Panc1 (cell line): ENCODE measurements around the gene CHURC1. TPM values are rescaled to one million over a fixed set of nuclear protein-coding genes. Genes with fewer than 3 reads are reported as not detected.

Experiments used
- ATAC-seq: fragments of 200-7000 bp; cut with Tn5 transposase; 2 replicates; pipeline ENCODE4 v1.9.1; 2020; ENCODE audit warnings: mild to moderate bottlenecking, moderate library complexity
- BruUV-seq: library from RNA; stranded (reverse); fragments of 400-500 nt; replicated peaks from 2 replicates; lab custom pipeline; 2021; lab: Mats Ljungman, UMichigan
- CTCF ChIA-PET: fragments of 300-600 bp; sonication (Branson Sonifier 250); formaldehyde crosslinking; loops from one replicate; lab custom pipeline; 2022; ENCODE audit warnings: antibody characterized with exemption; lab: Charles Lee
- POLR2A ChIA-PET: fragments of 300-600 bp; sonication (Branson Sonifier 250); formaldehyde crosslinking; loops from one replicate; lab custom pipeline; 2022; ENCODE audit warnings: antibody characterized with exemption; lab: Charles Lee
- DNase-seq: peaks from one replicate; pipeline ENCODE4 v3.0.0-alpha.2; 2010; ENCODE audit warnings: low read depth, low spot score
- H3K27ac ChIP-seq: 2 replicates; pipeline ENCODE4 v1.5.1; 2011; ENCODE audit warnings: mild to moderate bottlenecking, low read length, inconsistent platforms
- H3K27me3 ChIP-seq: fragments of 200-500 bp; sonication (Bioruptor generic); 2 replicates; pipeline ENCODE4 v1.6.0; 2014; ENCODE audit warnings: low read length, inconsistent platforms; ENCODE audit not compliant: control insufficient read depth, insufficient read depth
- H3K36me3 ChIP-seq: fragments of 200-500 bp; sonication (Bioruptor generic); 2 replicates; pipeline ENCODE4 v1.5.1; 2014; ENCODE audit warnings: inconsistent platforms, mild to moderate bottlenecking, low read length, moderate library complexity; ENCODE audit not compliant: control insufficient read depth, insufficient read depth
- H3K4me1 ChIP-seq: 2 replicates; pipeline ENCODE4 v1.5.1; 2011; ENCODE audit warnings: inconsistent platforms, mild to moderate bottlenecking, low read length, moderate library complexity; ENCODE audit not compliant: control insufficient read depth, insufficient read depth
- H3K4me3 ChIP-seq, 2 experiments: 2 replicates each; pipeline ENCODE4 v1.5.1; 2011 to 2012; ENCODE audit warnings: low read depth in 2 of 2, low read length in 2 of 2, mild to moderate bottlenecking in 2 of 2, inconsistent platforms in 1 of 2, moderate library complexity in 1 of 2
- H3K9me3 ChIP-seq: fragments of 200-500 bp; sonication (Bioruptor generic); 2 replicates; pipeline ENCODE4 v1.5.1; 2014; ENCODE audit warnings: low read depth, mild to moderate bottlenecking, inconsistent platforms, low read length, moderate library complexity; ENCODE audit not compliant: control insufficient read depth, insufficient read depth
- CTCF ChIP-seq: fragments of 450-650 bp; IDR thresholded peaks from 2 replicates; pipeline ENCODE4 v1.5.1; 2017; ENCODE audit warnings: mild to moderate bottlenecking
- POLR2AphosphoS5 ChIP-seq: IDR thresholded peaks from 2 replicates; pipeline ENCODE4 v1.6.1; 2012; ENCODE audit warnings: mild to moderate bottlenecking, low read depth, low read length, moderate library complexity
- REST ChIP-seq, 2 experiments: IDR thresholded peaks; 2 replicates each; pipeline ENCODE4 v1.6.1; 2011 to 2012; ENCODE audit warnings: low read depth in 2 of 2, control low read depth in 1 of 2, low read length in 1 of 2, mild to moderate bottlenecking in 1 of 2, moderate library complexity in 1 of 2; ENCODE audit not compliant: insufficient read depth in 1 of 2
- SIN3A ChIP-seq: IDR thresholded peaks from 2 replicates; pipeline ENCODE4 v1.6.1; 2012; ENCODE audit warnings: low read depth, mild to moderate bottlenecking, low read length, moderate library complexity, borderline replicate concordance; ENCODE audit not compliant: insufficient read depth
- TCF7L2 ChIP-seq: IDR thresholded peaks from 2 replicates; pipeline ENCODE4 v1.6.1; 2011; ENCODE audit warnings: mild to moderate bottlenecking, low read depth, low read length, inconsistent platforms
- in situ Hi-C: cut with HindIII; loops from 2 replicates; pipeline ENCODE4 v1.10.0; 2016; ENCODE audit warnings: low sequenced_read_pairs, low pct_unique_long_range_greater_than_20kb
- intact Hi-C: fragments of 100-400 bp; cut with micrococcal nuclease; formaldehyde crosslinking; loops from one replicate; pipeline ENCODE4 v1.10.0; 2022; ENCODE audit not compliant: unreplicated experiment
- total RNA-seq: library from RNA; stranded (reverse); gene quantifications from one replicate; pipeline ENCODE4 v1.2.1, GENCODE V29; 2021; ENCODE audit not compliant: unreplicated experiment

The CHURC1 gene
- total RNA-seq, 1 experiment from 2014 or later, result 55.6 TPM

- DNase-seq (no peak), ATAC-seq (no peak)
- Histone ChIP-seq H3K27me3 (no peaks in the 10 kb centered on the region), H3K9me3 (no peaks in the 10 kb centered on the region), H3K27ac (no peak overlapping the region), H3K4me1 (no peaks in the 10 kb centered on the region), H3K36me3 (no peaks in the 10 kb centered on the region), H3K4me3 (no peak overlapping the region)
- POLR2A ChIA-PET, result interaction anchor here (0.6 kb wide), 1 partner anchor 1106 kb away, joined by 3 read pairs; no protein-coding TSS in a partner anchor
- CTCF ChIA-PET, result no interaction called here
- TF ChIP-seq REST (IDR thresholded peaks at IDR 0.05; ENCODE audit: insufficient read depth in 1 of 2, low read depth in 2 of 2, low read length in 1 of 2), result no peak
- no peak for TF ChIP-seq CTCF
- TF ChIP-seq TCF7L2, result no peak
- no peak for TF ChIP-seq SIN3A
- no peak for TF ChIP-seq POLR2AphosphoS5
- in situ Hi-C loops (no loop called here), intact Hi-C loops (no loop called here)
- BruUV-seq, result no TSS peak
These were observed 31.4 kb downstream of the CHURC1 start for GRCh38 chr14:64945431-64946178.

GRCh38 chr14:64946310-64947045 is 32.2 kb downstream of the CHURC1 start:
- in situ Hi-C loops, result no loop called here
- no peak for DNase-seq
- intact Hi-C loops, result no loop called here
- H3K4me1 ChIP-seq, result no peaks in the 10 kb centered on the region
- H3K27me3 ChIP-seq, result no peaks in the 10 kb centered on the region
- no peak overlapping the region for H3K27ac ChIP-seq
- ChIA-PET POLR2A (no interaction called here), CTCF (no interaction called here)
- no TSS peak for BruUV-seq
- TF ChIP-seq POLR2AphosphoS5 (no peak), REST (IDR thresholded peaks at IDR 0.05; ENCODE audit: insufficient read depth in 1 of 2, low read depth in 2 of 2, low read length in 1 of 2) (no peak), SIN3A (no peak), TCF7L2 (no peak), CTCF (no peak)
- H3K36me3 ChIP-seq, result no peaks in the 10 kb centered on the region
- no peak overlapping the region for H3K4me3 ChIP-seq
- H3K9me3 ChIP-seq, result no peaks in the 10 kb centered on the region
- ATAC-seq, result no peak
